Liver (tissue), 9 donors: ENCODE measurements around the gene PYROXD2. TPM values are rescaled to one million over a fixed set of nuclear protein-coding genes. Genes with fewer than 3 reads are reported as not detected.

Experiments used
- DNase-seq: peaks from one replicate; pipeline ENCODE4 v3.0.0-alpha.2; 2017; ENCODE audit warnings: low spot score
- H3K27ac ChIP-seq, 2 donors: one replicate each; pipeline ENCODE4 v1.7.0; 2013; ENCODE audit warnings: inconsistent platforms in 2 of 2, low read length in 2 of 2, control low read depth in 1 of 2, low read depth in 1 of 2, mild to moderate bottlenecking in 1 of 2
- H3K27me3 ChIP-seq, 4 donors: one replicate each; pipeline versions ENCODE4 v1.6.1 to v1.7.0; 2013; ENCODE audit warnings: low read length in 3 of 4, inconsistent platforms in 1 of 4, mild to moderate bottlenecking in 1 of 4, moderate library complexity in 1 of 4; ENCODE audit not compliant: control insufficient read depth in 4 of 4, insufficient read depth in 4 of 4
- H3K36me3 ChIP-seq, 4 donors: one replicate each; pipeline versions ENCODE4 v1.6.1 to v1.7.0; 2013; ENCODE audit warnings: low read length in 3 of 4, mild to moderate bottlenecking in 3 of 4, low read depth in 1 of 4, moderate library complexity in 1 of 4; ENCODE audit not compliant: control insufficient read depth in 4 of 4, insufficient read depth in 3 of 4
- H3K4me1 ChIP-seq, 4 donors: one replicate each; pipeline versions ENCODE4 v1.6.1 to v1.7.0; 2013; ENCODE audit warnings: low read length in 3 of 4, mild to moderate bottlenecking in 3 of 4, moderate library complexity in 1 of 4; ENCODE audit not compliant: control insufficient read depth in 4 of 4, insufficient read depth in 4 of 4
- H3K4me3 ChIP-seq, 3 donors: one replicate each; pipeline versions ENCODE4 v1.6.1 to v1.7.0; 2013; ENCODE audit warnings: low read length in 3 of 3, control low read depth in 1 of 3, low read depth in 1 of 3, mild to moderate bottlenecking in 1 of 3
- H3K9ac ChIP-seq, 2 donors: one replicate each; pipeline ENCODE4 v1.7.0; 2013; ENCODE audit warnings: low read length in 2 of 2, mild to moderate bottlenecking in 2 of 2, moderate library complexity in 2 of 2, control low read depth in 1 of 2, low read depth in 1 of 2
- H3K9me3 ChIP-seq, 4 donors: one replicate each; pipeline versions ENCODE4 v1.6.1 to v1.7.0; 2013; ENCODE audit warnings: low read length in 3 of 4; ENCODE audit not compliant: control insufficient read depth in 4 of 4
- CTCF ChIP-seq: fragments of 150-350 bp; IDR thresholded peaks from 2 replicates; pipeline ENCODE4 v1.5.1; 2017; ENCODE audit warnings: improper control_type of control experiment, low read depth, low read length; ENCODE audit not compliant: missing input control
- EGR1 ChIP-seq, 2 donors: IDR thresholded peaks; 2 replicates each; pipeline ENCODE4 v1.6.1; 2016 to 2018; ENCODE audit warnings: antibody characterized with exemption in 2 of 2, low read depth in 2 of 2
- FOXA1 ChIP-seq: IDR thresholded peaks from 2 replicates; pipeline ENCODE4 v1.6.1; 2016; ENCODE audit warnings: antibody characterized with exemption
- FOXA2 ChIP-seq: IDR thresholded peaks from 2 replicates; pipeline ENCODE4 v1.6.1; 2016; ENCODE audit warnings: antibody characterized with exemption
- HNF4A ChIP-seq, 2 donors: conservative IDR thresholded peaks; 2 replicates each; pipeline ENCODE4 v1.6.1; 2016; ENCODE audit warnings: antibody characterized with exemption in 2 of 2, mild to moderate bottlenecking in 2 of 2
- JUND ChIP-seq, 2 donors: IDR thresholded peaks; 2 replicates each; pipeline ENCODE4 v1.6.1; 2016; ENCODE audit warnings: antibody characterized with exemption in 2 of 2
- MAX ChIP-seq: IDR thresholded peaks from 2 replicates; pipeline ENCODE4 v1.6.1; 2016; ENCODE audit warnings: antibody characterized with exemption
- NR2F2 ChIP-seq: IDR thresholded peaks from 2 replicates; pipeline ENCODE4 v1.6.1; 2016; ENCODE audit warnings: antibody characterized with exemption
- RAD21 ChIP-seq, 2 donors: IDR thresholded peaks; 2 replicates each; pipeline ENCODE4 v1.6.1; 2016; ENCODE audit warnings: antibody characterized with exemption in 2 of 2, mild to moderate bottlenecking in 2 of 2
- REST ChIP-seq: IDR thresholded peaks from 2 replicates; pipeline ENCODE4 v1.6.1; 2016; ENCODE audit warnings: antibody characterized with exemption, mild to moderate bottlenecking
- RXRA ChIP-seq, 2 donors: IDR thresholded peaks; 2 replicates each; pipeline ENCODE4 v1.6.1; 2017 to 2018; ENCODE audit warnings: antibody characterized with exemption in 2 of 2, mild to moderate bottlenecking in 1 of 2
- SP1 ChIP-seq: IDR thresholded peaks from 2 replicates; pipeline ENCODE4 v1.6.1; 2018; ENCODE audit warnings: antibody characterized with exemption, mild to moderate bottlenecking
- TAF1 ChIP-seq: conservative IDR thresholded peaks from 2 replicates; pipeline ENCODE4 v1.6.1; 2016; ENCODE audit warnings: antibody characterized with exemption, mild to moderate bottlenecking
- ZBTB33 ChIP-seq: IDR thresholded peaks from 2 replicates; pipeline ENCODE4 v1.6.1; 2016; ENCODE audit warnings: antibody characterized with exemption
- WGBS: extraction: QIAGEN DNeasy Blood & Tissue Kit; methylation state at CpG from one replicate; pipeline ENCODE4 v1.1.7; 2013; 5-methylcytosine and 5-hydroxymethylcytosine counted together
- polyA plus RNA-seq, 2 donors: library from polyadenylated mRNA; stranded (reverse) in 1 of 2; unstranded in 1 of 2; fragments of 200-250 nt in 1 of 2; fragments of >200 nt in 1 of 2; fragmentation: Nextera tagmentation in 1 of 2; extraction: Ambion mirVana in 1 of 2; gene quantifications; one replicate each; pipeline versions ENCODE4 v1.2.1 to v1.2.3, GENCODE V29; 2013 to 2015
- total RNA-seq, 2 donors: library from RNA; depleted of rRNA; stranded (reverse); fragments of >200 nt; gene quantifications; one replicate each; pipeline ENCODE4 v1.2.3, GENCODE V29; 2014
- TF ChIP-seq, protein P1 (sequence below): IDR thresholded peaks from 2 replicates; pipeline ENCODE4 v1.6.1; 2016; ENCODE audit warnings: antibody characterized with exemption
- donor health status: healthy.
- donor health status: healthy.
- donor health status: healthy.
- donor health status: healthy.
- donor health status: healthy.

PYROXD2 gene
- total and polyA plus RNA-seq, 4 donors, result 2.3 to 9.0 (median 4.5) TPM

GRCh38 chr10:98396096-98397063 lies 18.6 kb downstream of the PYROXD2 start:
- H3K9ac ChIP-seq, result no peak overlapping the region
- peaks cover 0 to 18% (median 0%) of the 10 kb centered on the region in 4 donors for H3K36me3 ChIP-seq
- 96% methylated on average over 6 of the region's 6 CpGs for WGBS
- H3K4me1 ChIP-seq, result no peaks in the 10 kb centered on the region
- no peak for DNase-seq
- no peak overlapping the region for H3K27ac ChIP-seq
- no peaks in the 10 kb centered on the region for H3K9me3 ChIP-seq
- no peak overlapping the region for H3K4me3 ChIP-seq
- no peaks in the 10 kb centered on the region for H3K27me3 ChIP-seq
- TF ChIP-seq HNF4A (conservative IDR thresholded peaks at IDR 0.05), result no peak
- no peak for TF ChIP-seq CTCF
- no peak for TF ChIP-seq ZBTB33
- TF ChIP-seq REST, result no peak
- no peak for TF ChIP-seq MAX
- TF ChIP-seq FOXA2, result no peak
- TF ChIP-seq TAF1, result no peak
- TF ChIP-seq RAD21 (IDR thresholded peaks at IDR 0.05), result no peak
- no peak for TF ChIP-seq NR2F2
- no peak for TF ChIP-seq JUND (IDR thresholded peaks at IDR 0.05)
- no peak for TF ChIP-seq FOXA1
- no peak for TF ChIP-seq RXRA (IDR thresholded peaks at IDR 0.05)
- no peak for TF ChIP-seq EGR1 (IDR thresholded peaks at IDR 0.05; ENCODE audit: low read depth in 2 of 2)
- TF ChIP-seq, protein P1, sequence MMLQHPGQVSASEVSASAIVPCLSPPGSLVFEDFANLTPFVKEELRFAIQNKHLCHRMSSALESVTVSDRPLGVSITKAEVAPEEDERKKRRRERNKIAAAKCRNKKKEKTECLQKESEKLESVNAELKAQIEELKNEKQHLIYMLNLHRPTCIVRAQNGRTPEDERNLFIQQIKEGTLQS, result no peak
- TF ChIP-seq SP1, result no peak
